Naive B cell (primary cell): ENCODE results near the gene USP22. TPM values are rescaled to one million over a fixed set of nuclear protein-coding genes. Genes with fewer than 3 reads are reported as not detected.
A peak's percentile ranks its signal among the peaks of the same experiment; 100 is the strongest.

Experiments
- ATAC-seq, 2 donors: fragments of 150-1000 bp; cut with Tn5 transposase; 2 replicates each; pipeline ENCODE4 v1.10.0; 2021; ENCODE audit warnings: low read depth in 2 of 2, mild to moderate bottlenecking in 2 of 2, moderate library complexity in 2 of 2
- DNase-seq: peaks from one replicate; pipeline ENCODE4 v3.0.0; 2022
- H3K27ac Mint-ChIP-seq, 6 donors: one replicate each; pipeline ENCODE4 v1.8.0; 2020 to 2022; ENCODE audit warnings: mild to moderate bottlenecking in 6 of 6, mixed read lengths in 6 of 6, moderate library complexity in 5 of 6, inconsistent platforms in 2 of 6
- H3K27me3 Mint-ChIP-seq, 3 donors: one replicate each; pipeline ENCODE4 v1.8.0; 2021 to 2022; ENCODE audit warnings: mixed read lengths in 3 of 3, mild to moderate bottlenecking in 1 of 3
- H3K36me3 Mint-ChIP-seq, 2 donors: one replicate each; pipeline ENCODE4 v1.8.0; 2020 to 2022; ENCODE audit warnings: mixed read lengths in 2 of 2, inconsistent platforms in 1 of 2, mild to moderate bottlenecking in 1 of 2
- H3K4me1 Mint-ChIP-seq, 3 donors: one replicate each; pipeline ENCODE4 v1.8.0; 2020 to 2022; ENCODE audit warnings: mixed read lengths in 3 of 3, inconsistent platforms in 1 of 3, mild to moderate bottlenecking in 1 of 3, moderate library complexity in 1 of 3
- H3K4me3 Mint-ChIP-seq, 8 donors: one replicate each; pipeline ENCODE4 v1.8.0; 2020 to 2022; ENCODE audit warnings: mild to moderate bottlenecking in 8 of 8, mixed read lengths in 8 of 8, moderate library complexity in 8 of 8, inconsistent platforms in 2 of 8
- H3K9me3 Mint-ChIP-seq, 7 donors: one replicate each; pipeline ENCODE4 v1.8.0; 2020 to 2022; ENCODE audit warnings: mixed read lengths in 7 of 7, mild to moderate bottlenecking in 5 of 7, inconsistent platforms in 2 of 7, moderate library complexity in 1 of 7
- polyA plus RNA-seq, 6 donors: library from polyadenylated mRNA; unstranded; fragments of 300-500 nt; fragmentation: Illumina TruSeq; gene quantifications; one replicate each; pipeline ENCODE4 v1.2.3, GENCODE V29; 2021; ENCODE audit warnings: low read depth in 6 of 6

USP22 gene
- polyA plus RNA-seq, 6 donors from 2014 or later = 16.5 to 53.5 (median 48.4) TPM

GRCh38 chr17:21039839-21040575 is 2.8 kb downstream of the USP22 start:
- no peaks in the 10 kb centered on the region for H3K36me3 Mint-ChIP-seq
- peaks cover 47 to 70% (median 58%) of the 10 kb centered on the region in 3 donors for H3K4me1 Mint-ChIP-seq
- H3K9me3 Mint-ChIP-seq = no peaks in the 10 kb centered on the region
- H3K4me3 Mint-ChIP-seq = peak overlapping the region; percentile 87 to 100 (median 96)
- no peak for ATAC-seq
- no peaks in the 10 kb centered on the region for H3K27me3 Mint-ChIP-seq
- DNase-seq = peak; percentile 25
- peak overlapping the region in 5 of 6 donors; percentile 40 to 92 (median 60) for H3K27ac Mint-ChIP-seq

DNA sequence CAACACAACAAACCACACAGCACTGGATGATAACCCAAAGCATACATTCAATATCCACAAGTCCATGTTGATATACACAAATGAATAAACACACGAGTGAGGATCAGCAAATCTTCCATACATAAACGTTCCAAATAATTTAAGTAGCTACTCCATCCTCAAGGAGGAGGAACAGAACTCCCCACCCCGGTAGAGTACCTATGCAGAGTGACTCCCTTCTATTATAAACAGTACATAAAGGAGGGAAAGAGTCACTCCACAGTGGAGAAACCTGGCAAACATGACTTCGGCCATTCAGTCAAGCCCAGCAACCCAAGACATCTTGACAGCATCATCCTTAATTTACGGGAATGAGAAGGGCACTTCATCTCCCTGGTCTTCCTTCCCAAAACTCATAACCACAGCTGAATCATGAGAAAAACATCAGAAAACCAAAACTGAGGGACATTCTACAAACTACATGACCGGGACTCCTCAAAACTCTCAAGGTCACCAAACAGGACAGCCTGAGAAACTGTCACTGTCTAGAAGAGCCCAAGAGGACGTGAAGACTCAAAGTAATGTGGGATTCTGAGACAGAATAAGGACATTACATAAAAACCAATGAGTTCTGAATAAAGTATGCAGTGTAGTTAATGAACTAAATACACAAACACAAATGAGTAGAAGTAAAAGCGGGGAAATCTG is 5.6 kb downstream of the USP22 start:
- Mint-ChIP-seq H3K4me3 (peak overlapping the region in 7 of 8 donors; percentile 17 to 88 (median 68)), H3K9me3 (no peaks in the 10 kb centered on the region), H3K27ac (peak overlapping the region in 5 of 6 donors; percentile 62 to 97 (median 84)), H3K27me3 (no peaks in the 10 kb centered on the region), H3K36me3 (no peaks in the 10 kb centered on the region), H3K4me1 (peaks cover 58 to 83% (median 72%) of the 10 kb centered on the region in 3 donors)
- DNase-seq (no peak), ATAC-seq (no peak)

DNA sequence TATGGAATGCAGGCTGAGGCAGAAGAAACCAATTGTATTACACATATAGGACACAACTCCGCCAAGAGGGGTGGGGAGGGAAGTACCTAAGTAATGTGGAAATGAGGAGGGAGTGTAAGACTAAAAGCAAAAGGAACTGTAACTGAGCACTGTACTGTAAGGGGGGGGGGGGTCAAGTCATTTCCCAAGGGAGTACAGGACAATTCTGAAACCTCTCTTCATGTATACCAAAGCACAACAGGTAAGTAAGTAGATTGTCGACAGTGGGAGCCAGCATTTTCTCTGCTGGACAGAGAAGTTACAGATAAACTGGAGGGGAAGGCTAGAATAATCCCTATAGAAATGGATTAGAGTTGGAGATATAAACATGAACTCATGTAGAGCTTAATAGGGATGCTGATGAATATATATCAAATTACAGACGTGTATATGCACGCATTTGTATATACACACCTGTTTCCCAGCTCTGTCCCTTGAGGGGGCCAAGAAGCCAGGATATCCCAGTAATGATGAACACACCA is 6.4 kb downstream of the USP22 start:
- ATAC-seq = no peak
- H3K27me3 Mint-ChIP-seq = no peaks in the 10 kb centered on the region
- peaks cover 63 to 89% (median 72%) of the 10 kb centered on the region in 3 donors for H3K4me1 Mint-ChIP-seq
- no peaks in the 10 kb centered on the region for H3K36me3 Mint-ChIP-seq
- H3K9me3 Mint-ChIP-seq = no peaks in the 10 kb centered on the region
- H3K27ac Mint-ChIP-seq = peak overlapping the region in 5 of 6 donors; percentile 74 to 97 (median 88)
- peak overlapping the region; percentile 17 to 93 (median 84) for H3K4me3 Mint-ChIP-seq
- DNase-seq = no peak

DNA sequence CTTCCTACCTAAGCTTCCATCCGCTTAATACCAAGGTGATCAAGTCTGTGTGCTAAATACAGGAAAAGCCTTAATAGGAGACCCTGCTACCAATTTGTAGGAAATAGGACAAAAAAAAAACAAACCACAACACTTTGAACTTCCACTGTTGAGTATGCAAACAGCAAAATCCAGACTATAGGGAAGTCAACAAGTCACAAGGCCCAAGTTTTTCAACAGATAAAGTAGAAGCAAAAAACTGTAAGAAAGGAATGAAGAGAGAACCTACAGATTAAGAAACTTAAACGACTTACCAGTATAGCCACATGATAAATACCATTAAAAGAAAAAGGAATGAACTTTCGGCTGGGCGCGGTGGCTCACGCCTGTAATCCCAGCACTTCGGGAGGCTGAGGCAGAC is 7.4 kb downstream of the USP22 start:
- H3K4me3 Mint-ChIP-seq = peak overlapping the region; percentile 59 to 93 (median 82)
- no peak for DNase-seq
- peak overlapping the region; percentile 81 to 99 (median 96) for H3K27ac Mint-ChIP-seq

DNA sequence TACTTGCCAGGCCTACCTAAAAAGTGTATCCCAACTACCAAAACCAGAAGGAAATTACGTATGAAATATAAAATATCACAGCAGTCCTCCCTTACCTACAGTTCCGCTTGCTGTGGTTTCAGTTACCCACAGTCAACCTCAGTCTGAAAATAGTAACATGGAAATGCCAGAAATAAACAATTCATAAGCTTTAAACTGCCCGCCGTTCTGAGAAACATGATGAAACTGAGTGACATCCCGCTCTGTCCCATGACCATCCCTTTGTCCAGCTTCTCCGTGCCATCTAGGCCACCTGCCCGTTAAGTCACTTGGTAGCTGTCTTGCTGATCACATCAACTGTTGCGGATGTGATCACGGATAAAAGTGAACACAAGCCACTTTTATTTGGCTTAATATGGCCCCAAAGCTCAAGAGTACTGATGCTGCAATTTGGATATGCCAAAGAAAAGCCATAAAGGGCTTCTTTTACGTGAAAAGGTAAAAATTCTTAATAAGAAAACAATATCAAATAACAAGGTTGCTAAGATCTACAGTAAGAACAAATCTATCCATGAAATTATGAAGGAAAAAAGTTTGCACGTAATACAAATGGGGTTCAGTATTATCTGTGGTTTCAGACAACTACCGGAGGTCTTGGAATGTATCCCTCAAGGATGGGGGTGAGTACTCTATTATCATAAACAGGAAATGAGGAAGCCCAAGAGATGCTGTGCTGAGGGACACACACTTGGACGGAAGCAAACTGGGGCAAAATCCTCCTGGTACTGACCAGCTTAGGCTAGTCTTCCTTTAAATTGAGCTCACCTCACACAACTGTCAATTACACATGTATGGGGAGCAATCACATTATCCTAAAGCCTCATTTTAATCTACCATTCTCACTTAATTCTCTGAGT is 8.2 kb downstream of the USP22 start:
- Mint-ChIP-seq H3K27me3 (no peaks in the 10 kb centered on the region), H3K4me1 (peaks cover 65 to 91% (median 70%) of the 10 kb centered on the region in 3 donors), H3K4me3 (peak overlapping the region; percentile 76 to 93 (median 86)), H3K36me3 (no peaks in the 10 kb centered on the region), H3K27ac (peak overlapping the region; percentile 96 to 99 (median 97)), H3K9me3 (no peaks in the 10 kb centered on the region)
- DNase-seq (peak; percentile 65), ATAC-seq (peak; percentile 90)

More for the DNA sequence above, 7.4 kb downstream of the USP22 start:
- ATAC-seq = no peak
- no peaks in the 10 kb centered on the region for H3K27me3 Mint-ChIP-seq
- H3K36me3 Mint-ChIP-seq = no peaks in the 10 kb centered on the region
- H3K4me1 Mint-ChIP-seq = peaks cover 62 to 90% (median 65%) of the 10 kb centered on the region in 3 donors
- no peaks in the 10 kb centered on the region for H3K9me3 Mint-ChIP-seq

DNA sequence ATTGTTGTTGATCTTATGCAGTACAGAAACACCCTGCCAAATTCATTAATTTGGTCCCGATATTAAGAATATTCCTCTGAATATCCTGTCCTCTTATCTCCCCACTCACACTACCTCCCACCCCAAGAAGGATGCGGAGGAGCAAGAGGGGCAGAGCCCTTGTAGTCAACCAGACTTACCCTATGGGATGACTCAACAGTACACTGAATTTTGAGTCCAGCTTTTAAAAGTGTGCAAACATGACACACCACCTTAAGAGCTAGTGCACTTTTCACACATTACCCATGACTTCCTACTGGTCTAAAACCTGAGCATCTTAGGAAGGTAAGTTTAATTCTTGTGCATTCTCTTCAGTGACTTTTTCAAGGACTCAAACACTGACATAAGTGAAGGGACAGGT is 9.5 kb downstream of the USP22 start:
- ATAC-seq (no peak), DNase-seq (no peak)
- peaks cover 75 to 94% (median 80%) of the 10 kb centered on the region in 3 donors for H3K4me1 Mint-ChIP-seq
- H3K4me3 Mint-ChIP-seq = peak overlapping the region in 7 of 8 donors; percentile 60 to 93 (median 83)
- no peaks in the 10 kb centered on the region for H3K9me3 Mint-ChIP-seq
- peak overlapping the region; percentile 96 to 99 (median 97) for H3K27ac Mint-ChIP-seq
- H3K36me3 Mint-ChIP-seq = no peaks in the 10 kb centered on the region
- no peaks in the 10 kb centered on the region for H3K27me3 Mint-ChIP-seq

DNA sequence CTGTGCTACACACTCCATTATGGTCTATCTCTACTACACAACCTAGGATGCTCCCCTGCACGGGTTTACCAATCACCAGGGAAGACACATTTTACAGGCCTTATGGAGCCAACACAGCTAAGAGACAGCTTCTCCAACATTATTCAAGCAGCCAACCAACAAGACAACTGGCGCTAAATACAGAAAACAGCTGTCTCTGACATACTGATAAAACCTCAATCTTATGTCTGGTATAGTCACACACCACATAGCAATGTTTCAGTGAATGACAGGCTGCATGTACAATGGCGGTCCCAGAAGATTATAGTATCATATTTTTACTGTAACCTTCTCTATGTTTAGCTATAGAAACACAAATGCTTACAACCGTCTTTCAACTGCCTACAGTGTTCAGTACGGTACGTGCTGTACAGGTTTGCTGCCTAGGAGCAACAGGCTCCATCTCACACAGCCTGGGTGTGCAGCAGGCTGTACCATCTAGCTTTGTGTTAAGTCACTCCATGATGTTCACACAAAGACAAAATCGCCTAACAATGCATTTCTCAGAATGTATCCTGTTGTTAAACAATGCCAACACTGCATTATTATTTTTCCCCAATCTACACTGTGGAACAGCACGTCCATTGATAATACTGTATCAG is 10.9 kb downstream of the USP22 start:
- ATAC-seq (no peak), DNase-seq (no peak)
- H3K27ac Mint-ChIP-seq = peak overlapping the region in 1 of 6 donors; percentile 56
- H3K4me1 Mint-ChIP-seq = peaks cover 70 to 90% (median 75%) of the 10 kb centered on the region in 3 donors
- H3K4me3 Mint-ChIP-seq = peak overlapping the region in 3 of 8 donors; percentile 4 to 71 (median 37)
- no peaks in the 10 kb centered on the region for H3K27me3 Mint-ChIP-seq
- H3K9me3 Mint-ChIP-seq = no peaks in the 10 kb centered on the region
- no peaks in the 10 kb centered on the region for H3K36me3 Mint-ChIP-seq

GRCh38 chr17:21030375-21030774 is 12.4 kb downstream of the USP22 start:
- no peaks in the 10 kb centered on the region for H3K27me3 Mint-ChIP-seq
- H3K36me3 Mint-ChIP-seq = peaks cover 4 to 6% of the 10 kb centered on the region in 2 donors
- ATAC-seq (no peak), DNase-seq (no peak)
- H3K9me3 Mint-ChIP-seq = no peaks in the 10 kb centered on the region
- H3K27ac Mint-ChIP-seq = no peak overlapping the region
- H3K4me1 Mint-ChIP-seq = peaks cover 59 to 75% (median 65%) of the 10 kb centered on the region in 3 donors
- no peak overlapping the region for H3K4me3 Mint-ChIP-seq

DNA sequence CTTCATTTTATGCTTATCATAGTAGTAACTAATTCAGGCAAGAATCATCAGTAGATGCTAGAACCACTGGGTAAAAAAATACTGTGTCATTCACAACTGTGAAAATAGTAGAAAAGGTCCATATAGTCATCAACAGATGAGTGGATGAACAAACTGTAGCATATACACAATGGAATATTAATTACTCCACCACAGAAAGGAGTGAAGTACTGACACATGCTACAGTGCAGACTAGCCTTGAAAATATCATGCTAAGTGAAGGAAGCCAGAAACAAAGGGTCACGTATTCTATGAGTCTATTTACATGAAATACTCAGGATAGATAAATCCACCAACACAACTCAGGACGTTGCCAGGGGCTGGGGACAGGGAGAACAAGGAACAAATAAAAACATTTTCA is 13.3 kb downstream of the USP22 start:
- ATAC-seq (no peak), DNase-seq (no peak)
- peaks cover 4 to 8% of the 10 kb centered on the region in 2 donors for H3K36me3 Mint-ChIP-seq
- no peaks in the 10 kb centered on the region for H3K27me3 Mint-ChIP-seq
- peak overlapping the region in 2 of 6 donors; percentile 5 to 65 for H3K27ac Mint-ChIP-seq
- no peaks in the 10 kb centered on the region for H3K9me3 Mint-ChIP-seq
- H3K4me3 Mint-ChIP-seq = no peak overlapping the region
- peaks cover 52 to 74% (median 63%) of the 10 kb centered on the region in 3 donors for H3K4me1 Mint-ChIP-seq

- no peak for ATAC-seq
- H3K27ac Mint-ChIP-seq = peak overlapping the region in 3 of 6 donors; percentile 43 to 86 (median 54)
- peak overlapping the region in 1 of 8 donors; percentile 25 for H3K4me3 Mint-ChIP-seq
- no peak for DNase-seq
- H3K4me1 Mint-ChIP-seq = peaks cover 52 to 74% (median 63%) of the 10 kb centered on the region in 3 donors
- H3K27me3 Mint-ChIP-seq = no peaks in the 10 kb centered on the region
- no peaks in the 10 kb centered on the region for H3K9me3 Mint-ChIP-seq
- H3K36me3 Mint-ChIP-seq = peaks cover 4 to 8% of the 10 kb centered on the region in 2 donors
Observed at GRCh38 chr17:21029036-21029435, 13.8 kb downstream of the USP22 start.

DNA sequence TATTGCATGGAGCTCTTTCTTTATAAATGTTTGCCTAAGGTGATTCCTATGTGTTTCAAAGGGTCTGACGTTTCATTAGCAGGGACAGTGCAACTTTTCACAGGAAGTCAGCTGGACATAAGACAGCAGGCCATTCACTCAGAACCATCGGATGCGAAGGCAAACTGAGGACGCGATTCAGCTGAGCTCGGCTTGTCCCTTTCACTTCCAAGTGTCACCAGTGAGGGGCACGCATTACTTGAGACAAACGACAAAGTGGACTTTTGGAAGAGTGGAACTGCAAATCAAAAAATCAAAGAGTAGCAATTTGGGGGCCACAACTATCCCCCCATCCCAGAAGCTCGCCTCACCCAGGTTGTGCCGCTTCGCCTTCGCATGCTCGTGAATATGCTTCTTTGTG is 14.6 kb downstream of the USP22 start:
- H3K27me3 Mint-ChIP-seq = no peaks in the 10 kb centered on the region
- ATAC-seq = no peak
- H3K9me3 Mint-ChIP-seq = no peaks in the 10 kb centered on the region
- H3K36me3 Mint-ChIP-seq = peaks cover 4 to 8% of the 10 kb centered on the region in 2 donors
- no peak overlapping the region for H3K4me3 Mint-ChIP-seq
- no peak for DNase-seq
- peaks cover 49 to 70% (median 59%) of the 10 kb centered on the region in 3 donors for H3K4me1 Mint-ChIP-seq
- H3K27ac Mint-ChIP-seq = peak overlapping the region in 1 of 6 donors; percentile 54

- peaks cover 4 to 15% of the 10 kb centered on the region in 2 donors for H3K36me3 Mint-ChIP-seq
- no peaks in the 10 kb centered on the region for H3K9me3 Mint-ChIP-seq
- no peak overlapping the region for H3K4me3 Mint-ChIP-seq
- no peak overlapping the region for H3K27ac Mint-ChIP-seq
- no peak for DNase-seq
- ATAC-seq = no peak
- H3K27me3 Mint-ChIP-seq = no peaks in the 10 kb centered on the region
- H3K4me1 Mint-ChIP-seq = peaks cover 49 to 66% (median 57%) of the 10 kb centered on the region in 3 donors
Observed at GRCh38 chr17:21027031-21027430, 15.8 kb downstream of the USP22 start.
